H1 (cell line): ENCODE measurements around the gene CYBA. TPM values are rescaled to one million over a fixed set of nuclear protein-coding genes. Genes with fewer than 3 reads are reported as not detected.

Source experiments
- BACH1 ChIP-seq: IDR thresholded peaks from 2 replicates; pipeline ENCODE4 v1.6.1; 2012; ENCODE audit warnings: low read length, improper control_type of control experiment
- CHD2 ChIP-seq: IDR thresholded peaks from 2 replicates; pipeline ENCODE4 v1.6.1; 2012; ENCODE audit warnings: low read length, improper control_type of control experiment
- HDAC2 ChIP-seq, 2 experiments: fragments of 300-600 bp in 1 of 2; sonication (generic) in 1 of 2; IDR thresholded peaks; 2 replicates each; pipeline ENCODE4 v1.6.1; 2011 to 2012; ENCODE audit warnings: low read depth in 2 of 2, low read length in 2 of 2, mild to moderate bottlenecking in 2 of 2, moderate library complexity in 2 of 2, borderline replicate concordance in 1 of 2, inconsistent platforms in 1 of 2
- ZNF274 ChIP-seq: IDR thresholded peaks from 2 replicates; pipeline ENCODE4 v1.7.0; 2012; ENCODE audit warnings: low read length, borderline replicate concordance; ENCODE audit errors: extremely low read depth
- polyA plus RNA-seq, 7 experiments: library from polyadenylated mRNA; depleted of rRNA in 3 of 7; stranded (reverse) in 5 of 7; unstranded in 2 of 7; fragments of >200 nt in 5 of 7; fragments of 200-250 nt in 2 of 7; gene quantifications; 1 replicate in 5 of 7; 2 replicates in 1 of 7; 4 replicates in 1 of 7; pipeline versions ENCODE4 v1.2.1 to v1.2.3, GENCODE V29; 2011 to 2013; ENCODE audit warnings: missing spikeins in 2 of 7, mixed read lengths in 2 of 7
- total RNA-seq: library from RNA; stranded (reverse); fragmentation: NEBNext Ultra II Directional; extraction: Animal tissue kit (Norgen Biotek cat#: 25700); gene quantifications from 2 replicates; pipeline ENCODE4 v1.2.1, GENCODE V29; 2021

The CYBA gene
- total and polyA plus RNA-seq, 2 of the 8 experiments (the other 6 are each of a cell fraction or from before 2014, with no cell fraction given), result 136 to 254 TPM

DNA sequence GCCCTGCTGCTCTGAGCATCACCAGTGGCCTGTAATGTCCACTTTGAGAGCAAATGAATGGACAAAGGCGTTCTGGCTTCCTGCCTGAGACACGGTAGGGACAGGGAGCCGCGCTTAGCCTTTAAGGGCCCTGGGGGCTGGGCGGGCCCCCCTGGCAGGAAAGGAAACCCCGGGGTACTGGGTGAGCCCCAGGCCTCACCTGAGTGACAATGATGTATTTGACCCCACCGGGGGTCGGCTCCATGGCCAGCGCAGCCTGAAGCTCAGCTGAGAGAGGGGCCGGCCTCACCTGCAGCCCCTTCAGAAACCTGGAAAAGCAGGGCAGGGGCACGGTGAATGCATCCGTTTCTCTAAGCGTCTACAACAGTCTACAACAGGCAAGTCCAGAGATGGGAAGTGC is 2.2 kb upstream of the CYBA start (continued):
- no peak for TF ChIP-seq HDAC2 (IDR thresholded peaks at IDR 0.05; ENCODE audit: borderline replicate concordance in 1 of 2, low read depth in 2 of 2, low read length in 2 of 2)
- no peak for TF ChIP-seq BACH1
- no peak for TF ChIP-seq ZNF274
- TF ChIP-seq CHD2, result no peak
